T-helper 9 cell (primary cell): ENCODE results near the gene TRPV6.
A peak's percentile ranks its signal among the peaks of the same experiment; 100 is the strongest.

Experiments used
- DNase-seq: peaks from one replicate; pipeline ENCODE4 v3.0.0-alpha.2; 2020

The TRPV6 gene

DNA sequence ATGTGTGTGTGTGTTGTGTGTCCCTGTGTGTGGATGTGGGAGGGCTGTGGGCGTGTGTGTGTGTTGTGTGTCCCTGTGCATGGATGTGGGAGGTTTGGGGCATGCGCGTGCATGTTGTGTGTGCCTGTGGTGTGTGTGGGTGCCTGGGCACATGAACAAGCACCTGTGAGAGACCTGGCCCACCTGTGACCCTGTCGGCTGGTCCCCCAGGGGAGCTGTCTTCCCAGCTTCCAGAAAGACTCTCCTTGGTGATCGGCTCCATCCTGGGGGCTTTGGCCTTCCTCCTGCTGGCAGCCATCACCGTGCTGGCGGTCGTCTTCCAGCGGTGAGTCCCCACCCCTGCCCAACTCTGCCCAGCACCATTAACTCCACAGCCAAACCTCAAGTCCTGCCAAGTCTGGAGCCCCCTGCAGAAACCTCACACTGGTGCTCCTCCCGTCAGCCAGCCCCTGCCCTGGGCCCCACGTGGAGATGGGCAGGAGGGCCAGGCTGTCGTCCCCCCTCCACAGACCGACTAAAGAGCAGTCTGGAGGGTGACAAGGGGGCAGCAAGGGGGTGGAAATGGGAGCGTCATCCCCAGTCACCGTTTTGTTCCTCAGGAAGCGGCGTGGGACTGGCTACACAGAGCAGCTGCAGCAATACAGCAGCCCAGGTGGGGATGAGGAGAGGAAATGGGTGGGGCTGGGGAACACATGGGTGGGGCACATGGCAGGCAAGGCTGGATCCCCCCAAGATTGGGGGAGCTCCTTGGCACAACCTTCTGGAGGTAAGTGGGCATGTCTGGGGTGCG lies 18.0 kb downstream of the TRPV6 start:
- DNase-seq: no peak

DNA sequence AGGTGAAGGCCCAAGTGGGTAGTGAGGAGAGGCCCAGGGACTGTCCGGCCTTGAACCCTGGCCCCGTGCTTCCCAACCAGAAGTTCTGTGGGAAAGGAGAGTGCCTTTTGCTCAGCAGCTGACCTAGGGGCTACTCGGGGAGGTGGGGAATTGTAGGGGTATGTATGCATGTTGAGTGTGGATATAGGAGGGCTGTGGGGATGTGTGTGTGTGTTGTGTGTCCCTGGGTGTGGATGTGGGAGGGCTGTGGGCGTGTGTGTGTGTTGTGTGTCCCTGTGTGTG lies 18.5 kb downstream of the TRPV6 start:
- DNase-seq: no peak

GRCh38 chr7:142866361-142867096 lies 19.0 kb downstream of the TRPV6 start:
- no peak for DNase-seq

GRCh38 chr7:142865766-142866165 lies 19.8 kb downstream of the TRPV6 start:
- no peak for DNase-seq

DNA sequence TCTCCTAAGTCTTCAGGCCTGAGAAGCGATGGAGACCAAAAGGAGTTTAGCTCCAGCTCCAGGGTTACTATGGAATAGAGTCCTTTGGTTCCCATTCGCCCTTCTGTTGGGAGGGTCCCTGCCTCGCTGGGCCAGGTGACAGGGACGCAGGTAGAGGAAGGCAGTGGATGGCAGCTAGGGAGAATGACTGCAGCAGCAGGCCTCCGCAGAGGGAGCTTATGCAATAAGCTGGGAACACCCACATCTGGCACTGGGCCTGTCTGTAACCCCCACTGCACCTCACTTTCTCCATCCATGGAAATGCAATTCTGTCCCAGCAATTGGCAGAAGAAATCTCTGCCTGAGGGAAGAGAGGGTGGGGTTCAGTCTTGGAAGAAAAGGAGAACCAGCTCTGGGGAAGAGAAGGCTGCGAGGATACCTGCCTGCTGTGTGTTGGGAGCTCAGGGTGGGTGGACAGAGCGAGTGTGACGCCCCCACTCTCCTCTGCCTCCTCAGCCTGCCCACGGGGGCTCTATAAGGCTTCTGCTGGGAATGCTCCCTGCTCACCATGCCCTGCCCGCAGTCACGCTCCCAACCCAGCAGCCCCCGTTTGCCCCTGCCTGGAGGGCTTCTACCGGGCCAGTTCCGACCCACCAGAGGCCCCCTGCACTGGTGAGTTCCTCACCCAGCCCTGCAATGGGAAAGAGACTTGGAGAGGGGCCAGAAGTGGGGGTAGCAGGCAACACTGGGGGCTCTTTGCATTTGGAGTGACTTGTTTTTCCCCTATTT lies 20.4 kb downstream of the TRPV6 start:
- DNase-seq: no peak

DNA sequence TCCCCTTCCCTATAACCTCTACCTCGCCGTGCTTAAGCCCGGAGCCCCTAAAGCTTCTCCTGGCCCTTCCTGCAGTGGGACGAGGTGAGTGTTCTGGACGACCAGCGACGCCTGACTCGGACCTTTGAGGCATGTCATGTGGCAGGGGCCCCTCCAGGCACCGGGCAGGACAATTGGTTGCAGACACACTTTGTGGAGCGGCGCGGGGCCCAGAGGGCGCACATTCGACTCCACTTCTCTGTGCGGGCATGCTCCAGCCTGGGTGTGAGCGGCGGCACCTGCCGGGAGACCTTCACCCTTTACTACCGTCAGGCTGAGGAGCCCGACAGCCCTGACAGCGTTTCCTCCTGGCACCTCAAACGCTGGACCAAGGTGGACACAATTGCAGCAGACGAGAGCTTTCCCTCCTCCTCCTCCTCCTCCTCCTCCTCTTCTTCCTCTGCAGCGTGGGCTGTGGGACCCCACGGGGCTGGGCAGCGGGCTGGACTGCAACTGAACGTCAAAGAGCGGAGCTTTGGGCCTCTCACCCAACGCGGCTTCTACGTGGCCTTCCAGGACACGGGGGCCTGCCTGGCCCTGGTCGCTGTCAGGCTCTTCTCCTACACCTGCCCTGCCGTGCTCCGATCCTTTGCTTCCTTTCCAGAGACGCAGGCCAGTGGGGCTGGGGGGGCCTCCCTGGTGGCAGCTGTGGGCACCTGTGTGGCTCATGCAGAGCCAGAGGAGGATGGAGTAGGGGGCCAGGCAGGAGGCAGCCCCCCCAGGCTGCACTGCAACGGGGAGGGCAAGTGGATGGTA lies 21.5 kb downstream of the TRPV6 start:
- DNase-seq: no peak

GRCh38 chr7:142862786-142863400 lies 22.7 kb downstream of the TRPV6 start:
- DNase-seq: no peak

GRCh38 chr7:142862351-142862750 lies 23.2 kb downstream of the TRPV6 start:
- no peak for DNase-seq

DNA sequence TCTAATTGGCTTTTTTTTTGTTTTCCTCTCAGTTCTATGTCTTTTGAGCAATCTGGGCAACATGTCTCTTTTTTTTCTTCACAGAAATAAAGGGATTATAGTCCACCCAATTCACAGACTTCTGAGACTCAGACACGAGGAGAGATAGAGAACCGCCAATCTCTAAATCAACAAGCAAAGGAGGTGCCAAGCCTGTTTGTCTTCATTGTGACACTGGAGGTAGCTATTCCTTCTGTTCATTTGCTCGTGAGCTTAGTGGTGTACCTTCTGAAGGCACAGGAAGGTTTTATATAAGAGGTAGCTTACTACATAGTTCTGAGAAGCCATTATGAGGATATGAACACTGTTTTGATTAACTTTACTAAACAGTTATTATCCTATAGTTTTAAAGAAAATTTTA lies 24.6 kb downstream of the TRPV6 start:
- DNase-seq: no peak

DNA sequence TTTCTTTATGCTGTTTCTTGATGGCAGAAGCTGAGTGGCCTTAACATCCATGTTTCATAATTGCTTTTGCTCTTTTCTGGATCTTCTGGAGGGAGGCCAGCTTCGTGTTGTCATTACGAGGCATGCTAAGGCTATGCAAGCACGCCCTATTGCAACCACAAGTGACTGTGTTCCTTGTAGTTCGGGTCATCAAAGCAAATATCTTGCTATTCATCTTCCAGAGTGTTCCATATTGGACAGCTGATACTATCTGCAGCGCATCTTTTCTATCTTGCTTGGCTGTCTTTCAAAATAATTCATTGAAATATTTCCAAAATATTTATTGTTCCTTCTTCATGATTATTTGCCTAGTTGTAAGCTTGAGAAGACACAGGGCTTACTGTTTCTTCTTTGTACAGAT lies 25.7 kb downstream of the TRPV6 start:
- DNase-seq: no peak

GRCh38 chr7:142859411-142859810 lies 26.1 kb downstream of the TRPV6 start:
- DNase-seq: no peak

DNA sequence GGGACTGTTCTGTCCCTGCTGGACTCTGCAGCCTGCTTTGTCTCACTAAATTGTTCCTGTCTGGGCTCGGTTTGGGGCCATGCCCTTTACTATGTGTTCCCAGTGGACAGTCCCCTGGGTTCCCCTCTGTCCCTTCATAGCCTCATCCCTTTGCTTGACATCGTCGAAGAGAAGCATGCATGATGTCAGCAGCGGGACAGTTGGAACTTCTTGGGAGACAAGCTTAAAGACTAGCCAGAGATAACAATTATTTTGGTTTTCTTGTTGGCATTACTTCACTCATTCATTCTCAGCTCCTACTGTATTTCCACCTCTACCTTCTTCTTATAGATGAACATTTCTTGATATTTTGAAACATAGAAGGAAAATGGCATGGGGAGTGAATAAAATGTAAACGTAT lies 27.9 kb downstream of the TRPV6 start:
- no peak for DNase-seq

DNA sequence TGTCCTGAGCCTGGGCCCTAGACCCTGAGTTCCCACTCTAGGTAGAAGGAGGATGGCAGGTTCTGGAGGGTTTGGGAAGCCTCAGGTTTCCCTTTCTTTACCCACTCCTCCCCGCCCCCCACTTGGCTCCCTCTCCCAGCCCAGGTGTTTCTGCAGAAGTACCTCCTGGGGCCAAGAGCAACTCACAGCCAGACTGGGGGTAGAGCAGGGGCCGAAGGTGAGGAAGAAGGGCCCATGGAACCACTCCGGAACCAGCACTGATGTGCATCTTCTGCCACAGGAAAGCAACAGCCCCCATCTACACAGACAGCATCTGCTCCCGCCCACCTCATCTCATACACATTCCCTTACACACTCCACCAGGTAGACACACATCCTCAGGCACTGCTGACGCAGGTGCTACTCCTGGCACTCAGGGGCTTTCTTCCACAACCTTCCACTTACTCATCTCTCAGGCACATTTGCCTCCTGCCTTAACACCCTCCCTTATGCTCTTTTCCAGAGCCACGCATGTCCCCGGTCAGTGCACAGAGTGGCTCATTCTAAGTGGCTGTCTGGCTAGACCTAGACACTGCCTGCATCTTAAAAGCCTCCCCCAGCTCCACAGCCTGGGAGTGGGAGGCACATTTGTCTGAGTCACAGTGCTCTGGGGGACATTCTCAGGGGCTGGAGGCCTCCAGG lies 28.8 kb downstream of the TRPV6 start:
- DNase-seq: no peak

DNA sequence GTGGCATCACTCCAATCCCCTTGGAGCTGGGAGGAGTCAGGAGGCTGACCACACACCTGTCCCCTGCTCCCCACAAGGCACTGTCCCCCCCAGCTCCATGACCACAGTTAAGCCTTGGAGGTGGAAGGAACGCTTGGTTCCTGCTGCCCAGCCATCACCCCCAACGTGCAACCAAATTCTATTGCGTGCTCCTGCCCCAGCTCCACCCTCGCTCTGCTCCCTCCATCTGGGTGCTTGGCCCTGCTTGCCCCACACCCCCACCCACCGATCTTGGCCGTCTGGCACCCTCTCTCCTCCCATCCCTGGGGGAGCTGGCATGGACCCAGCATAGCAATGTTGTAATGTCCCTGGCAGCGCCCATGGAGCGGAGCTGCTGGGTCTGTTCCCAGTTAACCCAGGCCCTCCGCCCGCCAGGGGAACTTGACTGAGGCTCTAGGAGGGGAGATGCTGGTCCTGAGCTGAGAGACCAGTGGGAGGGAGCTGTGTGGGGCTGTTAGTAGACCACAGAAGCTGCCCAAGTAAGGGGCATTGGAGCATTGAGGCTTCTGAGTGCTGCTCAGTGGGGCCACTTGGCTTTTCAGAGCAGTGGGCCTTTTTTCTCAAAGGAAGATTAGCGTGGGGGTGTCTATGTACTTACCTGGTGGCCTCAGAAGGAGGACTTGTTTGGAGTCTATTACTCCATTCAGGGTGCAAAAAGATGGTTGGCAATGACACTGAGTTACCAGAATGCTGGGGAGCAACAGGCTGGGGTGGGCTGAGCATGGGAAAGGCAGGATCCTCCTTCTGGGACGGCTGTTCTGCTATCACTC lies 29.6 kb downstream of the TRPV6 start:
- DNase-seq: no peak

DNA sequence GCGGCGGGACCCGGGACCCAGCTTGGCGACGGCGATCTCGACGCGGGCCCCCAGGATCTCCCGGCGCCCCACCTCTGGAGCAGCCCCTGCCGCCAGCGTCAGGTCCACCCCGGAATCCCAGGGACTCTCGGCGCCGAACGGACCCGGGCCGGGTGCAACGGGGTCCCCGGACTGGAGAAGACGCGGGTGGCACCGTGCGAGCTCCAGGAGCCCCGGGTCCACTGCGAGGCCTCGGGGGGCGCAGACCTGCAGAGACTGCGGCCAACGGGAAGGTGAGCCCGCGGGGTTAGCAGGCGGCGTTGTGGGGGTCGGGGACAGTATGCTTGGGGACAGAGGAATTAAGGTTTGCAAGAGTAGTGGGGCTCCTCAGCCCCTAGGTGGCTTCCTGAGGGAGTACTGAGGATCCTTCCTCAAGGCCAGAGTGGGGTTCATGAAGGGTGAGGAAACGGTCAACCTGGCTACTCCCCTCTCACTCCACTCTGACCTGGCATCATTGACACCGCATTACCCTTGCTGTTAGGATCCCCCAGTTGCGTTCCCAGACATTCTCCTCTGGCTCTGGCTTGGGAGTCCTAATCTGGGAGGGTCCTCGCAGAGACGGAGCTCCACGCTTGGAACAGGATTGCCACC lies 30.3 kb downstream of the TRPV6 start:
- DNase-seq: no peak

DNA sequence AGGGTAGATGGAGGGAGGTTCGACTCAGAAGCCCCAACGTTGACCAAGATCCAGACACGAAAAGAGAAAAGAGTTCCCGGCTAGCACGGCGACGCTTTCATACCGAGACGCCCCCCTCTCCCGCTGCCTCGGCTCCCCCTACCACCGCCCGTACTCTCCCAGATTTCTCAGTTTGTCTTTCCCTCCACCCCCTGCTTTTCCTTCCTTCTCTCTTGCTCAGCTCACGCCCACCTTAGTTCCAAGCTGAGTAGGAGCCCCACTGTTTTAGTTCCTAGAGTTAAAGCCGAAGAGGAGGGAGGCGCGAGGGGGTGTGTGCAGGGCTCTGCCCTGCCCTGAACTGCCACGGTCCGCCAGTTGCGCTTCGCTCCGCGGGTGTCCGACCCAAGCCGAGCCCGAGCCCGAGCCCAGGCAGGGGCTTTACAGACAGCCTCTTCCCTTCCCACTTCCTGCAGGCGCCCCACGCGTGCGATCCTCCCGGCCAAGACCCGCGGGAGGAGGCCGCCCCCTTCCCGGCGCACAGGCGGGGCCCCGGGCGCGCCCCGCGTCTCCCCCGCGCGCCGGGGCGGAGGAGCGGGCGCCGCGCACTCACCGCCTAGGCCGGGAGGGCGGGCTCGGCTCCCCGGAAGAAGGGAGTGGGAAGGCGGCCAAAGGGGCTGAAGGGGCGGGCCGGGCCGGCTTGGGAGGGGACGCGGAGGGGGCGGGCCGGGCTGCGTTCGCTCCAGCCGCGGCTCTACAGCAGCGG lies 31.0 kb downstream of the TRPV6 start, which contains the start of gene EPHB6:
TSS of gene EPHB6 (plus strand) at position 705 of the 742 bp plus-strand sequence. CDS start 8,152 bp downstream, outside the sequence.
- DNase-seq: peak; percentile 52

DNA sequence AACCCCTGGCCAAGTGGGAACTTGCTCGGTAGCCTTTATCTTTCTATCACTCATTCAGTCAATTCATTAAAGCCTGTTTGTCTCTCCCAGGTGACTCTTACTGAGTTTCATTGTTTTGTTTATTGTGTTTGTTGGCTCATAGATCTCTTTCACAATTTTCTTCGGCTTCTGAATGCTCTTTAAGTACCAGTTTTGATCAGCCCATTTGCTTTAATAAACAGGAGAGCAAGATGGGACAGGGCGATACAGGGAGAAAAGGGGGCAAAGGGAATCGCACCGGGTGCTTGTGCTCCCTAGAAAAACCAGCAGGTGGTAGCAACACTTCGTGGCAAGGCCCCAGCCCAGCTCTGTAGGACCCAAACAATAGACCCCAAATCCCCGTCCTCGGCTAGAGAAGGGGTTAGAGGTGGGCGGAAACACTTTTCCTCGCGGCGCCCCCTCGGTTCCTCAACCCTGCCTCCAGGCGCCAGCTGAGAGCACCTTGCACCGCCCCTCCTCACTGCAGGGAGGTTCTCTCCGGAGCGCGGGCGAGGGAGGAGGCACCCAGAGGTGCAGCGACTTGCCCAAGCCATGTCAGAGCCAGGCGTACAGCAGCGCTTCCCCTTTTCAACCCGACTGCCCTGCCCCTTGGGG lies 31.7 kb downstream of the TRPV6 start:
- peak; percentile 49 for DNase-seq

DNA sequence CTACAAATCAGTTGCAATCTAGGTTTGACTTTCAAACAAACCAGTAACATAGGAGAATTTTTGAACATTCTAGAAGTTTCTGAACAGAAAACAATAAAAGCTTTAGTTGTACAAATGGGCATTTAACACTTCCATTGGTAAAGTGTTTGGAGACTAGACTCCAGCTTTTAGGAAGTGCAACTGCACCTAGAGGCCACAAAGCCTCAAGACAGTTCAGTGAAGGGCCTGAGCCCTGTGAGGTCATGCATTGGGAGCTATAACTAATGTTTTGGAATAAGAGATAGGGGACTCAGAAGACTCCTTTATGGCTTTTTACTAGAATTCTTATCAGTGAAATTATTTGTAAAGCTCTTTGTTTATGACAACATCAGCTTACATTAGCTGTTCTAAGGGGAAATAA lies 33.6 kb downstream of the TRPV6 start:
- DNase-seq: no peak

DNA sequence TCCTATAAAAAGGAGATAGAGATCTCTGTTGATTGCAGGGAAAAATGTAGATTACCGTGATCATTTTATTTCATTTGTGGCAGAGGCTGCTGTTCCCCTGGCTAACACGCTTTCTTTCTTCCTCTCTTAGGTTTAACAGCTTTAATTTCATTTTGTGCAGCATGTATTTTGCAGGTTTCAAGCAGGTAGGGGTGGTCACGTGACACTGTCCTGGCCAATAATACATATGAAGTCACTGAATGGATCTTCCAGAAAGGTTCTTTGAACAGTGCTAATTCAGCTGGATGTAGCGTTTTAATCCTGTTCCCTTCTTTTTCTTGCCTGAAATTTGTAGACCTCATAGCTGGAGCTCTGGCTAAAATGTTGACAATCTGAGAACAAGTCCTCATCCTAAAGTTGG lies 34.3 kb downstream of the TRPV6 start:
- no peak for DNase-seq
